SK-N-MC (cell line): Measurements from ENCODE around the gene HYOU1.

Experiments
- EZH2 ChIP-seq: fragments of 200-600 bp; sonication (generic); IDR thresholded peaks from one replicate; pipeline ENCODE4 v1.6.1; 2017; ENCODE audit warnings: antibody characterized with exemption
- FOXP2 ChIP-seq: optimal IDR thresholded peaks from 2 replicates; pipeline ENCODE3; 2011; ENCODE audit warnings: mild to moderate bottlenecking, moderate library complexity; ENCODE audit not compliant: insufficient read depth; ENCODE audit errors: extremely low read length, control extremely low read depth
- POLR2AphosphoS5 ChIP-seq: IDR thresholded peaks from 2 replicates; pipeline ENCODE4 v1.6.1; 2012; ENCODE audit warnings: mild to moderate bottlenecking, low read depth, low read length, borderline replicate concordance

DNA sequence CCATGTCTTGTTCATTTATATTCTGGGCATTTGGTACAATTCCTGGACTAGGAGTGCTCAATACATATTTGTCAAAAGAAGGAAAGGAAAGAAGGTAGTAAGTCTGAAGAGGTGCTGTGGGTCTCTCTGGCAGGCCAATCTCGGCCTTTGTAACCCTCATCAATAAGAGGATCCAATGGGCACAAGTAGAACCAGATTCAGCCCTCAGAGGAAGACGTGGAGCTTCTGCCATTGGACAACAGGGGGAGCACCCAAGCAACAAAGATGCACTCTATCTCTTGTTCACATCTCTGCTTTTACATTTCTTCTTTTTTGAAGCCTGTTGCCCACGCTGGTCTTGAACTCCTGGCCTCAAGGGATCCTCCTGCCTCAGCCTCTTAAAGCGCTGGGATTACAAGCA is 8.4 kb upstream of the HYOU1 start:
- TF ChIP-seq EZH2 (no peak), POLR2AphosphoS5 (no peak), FOXP2 (no peak)
